IPS-11a (cell line): ENCODE measurements around the gene KCNK15.

Source experiments
- H3K4me3 ChIP-seq: one replicate; pipeline ENCODE4 v1.5.1; 2013; ENCODE audit warnings: low read depth, low read length, control low read depth

Gene KCNK15

DNA sequence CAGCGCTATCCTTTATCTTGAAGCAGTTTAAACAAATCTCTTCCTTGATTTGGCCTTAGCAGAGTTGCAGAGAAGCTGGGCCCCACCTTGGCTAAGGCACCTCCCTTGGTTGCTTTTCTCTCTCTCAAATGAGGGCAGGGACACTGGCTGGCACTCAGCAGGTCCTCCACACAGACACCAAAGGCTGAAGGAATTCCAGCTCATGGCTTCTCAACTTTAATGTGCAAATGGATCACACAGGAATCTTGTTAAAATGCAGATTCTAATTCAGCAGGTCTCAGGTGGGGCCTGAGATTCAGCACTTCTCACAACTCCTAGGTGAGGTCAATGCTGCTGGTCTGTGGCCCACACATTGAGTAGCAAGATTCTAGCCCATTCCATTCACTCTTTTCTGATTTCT is 39.0 kb downstream of the KCNK15 start:
- no peak overlapping the region for H3K4me3 ChIP-seq

DNA sequence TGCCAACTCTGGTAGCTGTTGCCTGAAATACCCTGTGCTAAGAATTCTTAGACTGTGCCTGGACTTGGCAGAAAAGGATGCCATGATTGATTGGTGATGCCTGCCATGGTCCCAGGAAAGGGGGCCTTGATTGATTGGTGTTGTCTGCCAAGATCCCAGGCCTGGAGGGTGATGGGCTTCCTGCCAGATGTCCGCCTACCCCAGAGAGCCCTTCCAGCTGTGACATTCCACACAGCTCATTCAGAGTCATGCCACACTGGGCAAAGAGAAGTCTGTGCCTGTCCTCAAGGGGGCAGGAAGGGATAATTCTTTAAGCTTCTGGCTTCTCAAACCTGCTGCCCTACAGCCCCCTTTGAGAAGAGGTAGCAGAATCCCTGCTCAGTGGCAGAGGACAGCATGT is 40.1 kb downstream of the KCNK15 start:
- no peak overlapping the region for H3K4me3 ChIP-seq

GRCh38 chr20:44787299-44787698 is 41.6 kb downstream of the KCNK15 start:
- H3K4me3 ChIP-seq, result no peak overlapping the region

GRCh38 chr20:44788706-44789456 is 43.2 kb downstream of the KCNK15 start:
- H3K4me3 ChIP-seq, result no peak overlapping the region

- no peak overlapping the region for H3K4me3 ChIP-seq
Observed at GRCh38 chr20:44790638-44791393, 45.2 kb downstream of the KCNK15 start.

GRCh38 chr20:44792796-44793195 is 47.1 kb downstream of the KCNK15 start:
- no peak overlapping the region for H3K4me3 ChIP-seq

DNA sequence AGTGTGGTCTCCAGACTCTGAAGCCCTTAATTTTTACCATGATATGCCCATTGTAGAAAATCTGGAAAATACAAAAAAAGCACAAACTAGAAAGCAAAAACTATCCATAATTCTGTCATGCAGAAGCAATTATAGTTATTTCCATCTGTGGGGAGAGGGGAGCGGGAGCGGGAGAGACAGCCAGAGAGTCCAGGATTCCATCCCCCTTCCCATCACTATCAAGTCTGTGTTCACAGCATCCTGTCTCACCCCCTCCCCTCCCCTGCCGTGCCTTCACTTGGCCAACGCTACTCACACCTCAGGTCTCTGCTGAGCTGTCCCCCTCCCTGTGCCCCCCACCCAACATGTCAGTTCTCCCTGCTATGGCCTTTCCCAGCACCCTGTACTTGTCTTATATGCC is 50.2 kb downstream of the KCNK15 start:
- H3K4me3 ChIP-seq, result no peak overlapping the region

- H3K4me3 ChIP-seq, result no peak overlapping the region
Observed at GRCh38 chr20:44796311-44796710, 50.6 kb downstream of the KCNK15 start.

- H3K4me3 ChIP-seq, result no peak overlapping the region
Observed at GRCh38 chr20:44796758-44797457, 51.2 kb downstream of the KCNK15 start.

DNA sequence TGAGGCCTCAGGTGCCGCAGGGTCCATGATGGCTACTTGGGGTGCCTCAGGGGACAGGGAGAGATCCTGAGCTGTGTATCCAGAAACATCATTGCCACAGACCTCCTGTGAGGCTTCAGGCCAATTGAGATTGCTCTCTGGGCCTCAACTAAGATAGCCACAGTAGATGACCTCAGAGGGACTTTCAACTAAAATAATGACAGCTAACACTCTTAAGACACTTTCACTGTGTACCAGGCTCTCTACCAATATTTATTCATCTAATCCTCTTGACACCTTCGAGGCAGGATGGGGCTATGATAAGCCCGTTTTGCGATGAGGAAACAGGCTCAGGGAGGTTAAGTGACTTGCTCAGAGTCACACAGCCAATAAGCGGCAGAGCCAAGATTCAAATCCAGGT is 54.0 kb downstream of the KCNK15 start:
- no peak overlapping the region for H3K4me3 ChIP-seq

GRCh38 chr20:44800391-44801046 is 54.9 kb downstream of the KCNK15 start:
- H3K4me3 ChIP-seq, result no peak overlapping the region
